ENCODE data around the gene MPC1L. TPM values are rescaled to one million over a fixed set of nuclear protein-coding genes. Genes with fewer than 3 reads are reported as not detected.

MPC1L gene
- total RNA-seq, 2 experiments from 2014 or later: not detected

DNA sequence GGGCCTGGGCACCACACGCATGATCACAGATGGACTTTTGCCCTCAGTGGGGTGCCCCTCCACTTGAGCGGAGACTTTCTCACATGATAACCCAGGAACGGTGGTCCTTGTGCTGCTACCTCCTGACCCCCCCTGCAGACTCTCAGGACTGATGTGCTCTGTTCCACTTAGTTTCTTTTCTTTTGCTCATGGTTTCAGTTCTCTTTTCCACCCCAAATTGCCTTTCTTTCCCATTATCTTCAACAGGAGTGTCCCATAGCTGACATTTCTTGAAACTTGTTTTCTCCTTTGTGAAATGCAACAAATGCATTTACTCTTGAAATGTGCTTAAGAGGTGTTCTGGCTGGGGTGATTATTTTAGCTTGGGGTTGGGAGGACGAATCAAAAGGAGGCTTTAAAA is 9.0 kb downstream of the MPC1L start:
- no peak for DNase-seq
- Mint-ChIP-seq H3K27ac (peak overlapping the region; percentile 69), H3K27me3 (no peaks in the 10 kb centered on the region), H3K4me3 (no peak overlapping the region), H3K36me3 (ENCODE audit: low read depth) (peaks cover 23% of the 10 kb centered on the region), H3K4me1 (peaks cover 7% of the 10 kb centered on the region), H3K9me3 (ENCODE audit: low read depth) (no peaks in the 10 kb centered on the region)
- ATAC-seq: no peak
- POLR2A ChIA-PET: no interaction called here
- intact Hi-C loops (cut with DNase I, micrococcal nuclease): loop anchor here in 1 of 2 experiments (5.0 kb wide), 1 partner anchor 40 kb away; no protein-coding TSS in a partner anchor
- CTCF ChIA-PET: interaction anchor here (1.0 to 1.4 kb wide), 4 partner anchors 11 to 162 kb away, joined by 3 to 5 read pairs (median 4); no protein-coding TSS in a partner anchor

DNA sequence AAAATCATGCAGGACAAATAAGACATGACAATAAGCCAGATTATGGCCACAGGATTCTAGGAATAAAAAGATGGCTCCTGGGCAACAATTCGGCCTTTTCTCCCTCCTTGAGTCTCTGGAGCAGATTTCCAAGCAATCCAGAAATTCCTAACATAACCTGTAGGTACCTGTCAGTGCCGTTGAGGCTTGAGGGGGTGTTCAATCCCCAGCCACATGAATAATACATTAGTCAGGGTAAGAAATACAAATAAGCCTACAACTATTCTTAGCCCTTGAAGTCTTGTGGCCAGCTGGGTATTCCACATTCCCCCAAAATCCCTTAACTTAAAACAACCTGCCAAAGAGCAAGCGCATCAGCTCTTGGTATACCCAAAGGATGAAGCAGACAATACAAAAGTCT is 14.5 kb downstream of the MPC1L start:
- Mint-ChIP-seq H3K4me3 (no peak overlapping the region), H3K36me3 (ENCODE audit: low read depth) (peaks cover 37% of the 10 kb centered on the region), H3K27ac (no peak overlapping the region), H3K9me3 (ENCODE audit: low read depth) (no peaks in the 10 kb centered on the region), H3K4me1 (peaks cover 20% of the 10 kb centered on the region), H3K27me3 (no peaks in the 10 kb centered on the region)
- CTCF ChIA-PET: no interaction called here
- POLR2A ChIA-PET: no interaction called here
- ATAC-seq (no peak), DNase-seq (no peak)
- intact Hi-C loops (cut with DNase I, micrococcal nuclease): no loop called here

DNA sequence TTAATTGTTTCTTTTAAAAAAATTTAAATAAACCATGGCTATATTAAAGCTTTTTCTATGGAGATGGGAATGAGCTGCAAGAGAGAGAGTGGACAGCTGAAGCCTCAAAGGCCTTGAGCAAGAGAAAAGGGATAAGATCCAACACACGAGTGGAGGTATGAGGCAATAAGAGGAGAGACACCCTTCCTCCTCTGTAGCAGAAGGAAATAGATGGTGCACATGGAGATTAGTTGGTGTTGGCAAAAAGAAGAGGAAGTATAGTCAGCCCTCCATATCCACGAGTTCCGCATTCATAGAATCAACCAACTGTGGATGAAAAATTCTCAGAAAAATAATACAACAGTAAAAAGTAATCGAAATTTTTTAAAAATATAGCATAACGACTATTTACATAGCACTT is 20.9 kb downstream of the MPC1L start:
- CTCF ChIA-PET: interaction anchor here (0.6 to 1.4 kb wide), 3 partner anchors 27 to 232 kb away, joined by 3 to 5 read pairs (median 3); no protein-coding TSS in a partner anchor
- POLR2A ChIA-PET: no interaction called here
- no peak for DNase-seq
- Mint-ChIP-seq H3K4me3 (peak overlapping the region; percentile 52), H3K4me1 (peaks cover 29% of the 10 kb centered on the region), H3K27me3 (no peaks in the 10 kb centered on the region), H3K27ac (peak overlapping the region; percentile 72), H3K9me3 (ENCODE audit: low read depth) (no peaks in the 10 kb centered on the region), H3K36me3 (ENCODE audit: low read depth) (peaks cover 28% of the 10 kb centered on the region)
- no peak for ATAC-seq
- intact Hi-C loops (cut with DNase I, micrococcal nuclease): loop anchor here (1.0 to 10.0 kb wide), 4 partner anchors 63 to 1839 kb away; partner anchors contain the start of genes ATP6AP2 (in 1 of the 2), MID1IP1 (in 1 of the 2) and USP9X (in 1 of the 2)

DNA sequence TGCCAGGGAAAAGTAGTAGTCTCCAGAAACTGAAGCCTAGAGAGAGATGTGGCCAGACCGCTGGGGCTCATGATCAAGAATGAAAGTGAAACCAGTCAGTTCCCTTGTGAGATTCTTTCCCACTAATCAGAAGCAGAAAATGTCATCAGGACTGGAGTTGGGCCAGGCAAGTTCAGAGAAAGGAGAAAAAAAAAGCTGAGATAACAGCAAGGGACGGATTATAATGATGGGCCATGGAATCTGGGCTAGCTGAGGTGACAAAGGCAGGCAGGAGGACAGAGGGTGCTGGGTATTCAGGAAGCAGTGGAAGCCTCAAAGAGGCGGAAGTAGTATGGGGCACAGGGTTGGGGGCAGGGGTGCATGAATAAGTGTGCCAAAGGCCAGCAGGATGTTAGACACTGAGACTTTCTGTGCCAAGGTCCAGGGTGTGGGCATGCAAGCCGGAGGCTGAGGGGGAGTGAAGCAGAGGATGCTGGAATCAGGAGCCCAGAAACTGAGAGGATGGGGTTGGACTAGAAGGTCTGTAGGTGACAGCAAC is 21.7 kb downstream of the MPC1L start:
- H3K4me3 Mint-ChIP-seq: peak overlapping the region; percentile 79
- H3K27me3 Mint-ChIP-seq: no peaks in the 10 kb centered on the region
- peaks cover 29% of the 10 kb centered on the region for H3K4me1 Mint-ChIP-seq
- H3K27ac Mint-ChIP-seq: peak overlapping the region; percentile 96
- ATAC-seq: peak; percentile 49
- peaks cover 28% of the 10 kb centered on the region for H3K36me3 Mint-ChIP-seq (ENCODE audit: low read depth)
- intact Hi-C loops (cut with DNase I, micrococcal nuclease): loop anchor here (1.0 to 10.0 kb wide), 5 partner anchors 64 to 1840 kb away; partner anchors contain the start of genes ATP6AP2 (in 1 of the 2), MED14 (in 1 of the 2), MID1IP1 (in 1 of the 2) and USP9X (in 1 of the 2)
- ChIA-PET CTCF (interaction anchor here (0.6 kb wide), 1 partner anchor 91 kb away, joined by 3 read pairs; no protein-coding TSS in a partner anchor), POLR2A (no interaction called here)
- no peaks in the 10 kb centered on the region for H3K9me3 Mint-ChIP-seq (ENCODE audit: low read depth)
- peak; percentile 59 for DNase-seq

DNA sequence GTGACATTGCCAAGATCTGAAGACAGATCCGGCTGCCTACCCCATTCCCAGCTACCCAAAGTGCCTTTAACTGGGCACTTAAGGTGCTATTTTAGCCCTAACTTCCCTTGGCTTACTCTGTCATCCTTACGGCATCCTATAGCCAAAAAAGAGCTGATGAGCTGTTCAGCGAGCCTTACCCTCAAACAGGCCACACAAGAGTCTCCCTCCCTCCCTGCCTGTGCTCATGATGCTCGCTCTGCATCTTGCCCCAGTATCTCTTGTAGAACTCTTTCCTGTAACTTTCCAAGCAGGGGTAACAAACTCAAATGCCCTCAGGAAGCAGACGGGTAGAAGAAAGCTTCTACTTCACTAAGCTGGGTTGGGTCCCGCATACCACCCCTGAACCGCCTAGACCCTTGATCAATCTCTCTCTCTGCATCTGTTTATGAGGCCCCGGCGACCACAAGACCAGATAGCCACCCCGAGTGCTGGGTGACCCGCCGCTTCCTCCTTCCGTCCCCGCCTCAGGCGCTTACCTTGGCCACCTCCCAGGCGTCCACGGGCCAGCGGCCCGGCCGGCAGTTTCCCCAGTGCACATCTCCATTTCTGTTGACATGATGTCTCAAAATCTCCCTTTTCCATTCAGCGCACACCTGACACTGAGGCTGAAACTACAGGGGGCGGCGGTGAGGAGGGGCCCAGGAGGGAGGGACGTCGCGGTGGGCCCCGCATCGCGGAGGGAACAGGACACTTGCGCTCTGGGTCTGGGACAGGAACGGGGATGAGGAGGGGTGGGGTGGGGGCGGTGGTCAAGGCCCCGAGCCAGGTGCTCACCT is 23.5 kb downstream of the MPC1L start:
- peaks cover 30% of the 10 kb centered on the region for H3K4me1 Mint-ChIP-seq
- DNase-seq: peak; percentile 48

DNA sequence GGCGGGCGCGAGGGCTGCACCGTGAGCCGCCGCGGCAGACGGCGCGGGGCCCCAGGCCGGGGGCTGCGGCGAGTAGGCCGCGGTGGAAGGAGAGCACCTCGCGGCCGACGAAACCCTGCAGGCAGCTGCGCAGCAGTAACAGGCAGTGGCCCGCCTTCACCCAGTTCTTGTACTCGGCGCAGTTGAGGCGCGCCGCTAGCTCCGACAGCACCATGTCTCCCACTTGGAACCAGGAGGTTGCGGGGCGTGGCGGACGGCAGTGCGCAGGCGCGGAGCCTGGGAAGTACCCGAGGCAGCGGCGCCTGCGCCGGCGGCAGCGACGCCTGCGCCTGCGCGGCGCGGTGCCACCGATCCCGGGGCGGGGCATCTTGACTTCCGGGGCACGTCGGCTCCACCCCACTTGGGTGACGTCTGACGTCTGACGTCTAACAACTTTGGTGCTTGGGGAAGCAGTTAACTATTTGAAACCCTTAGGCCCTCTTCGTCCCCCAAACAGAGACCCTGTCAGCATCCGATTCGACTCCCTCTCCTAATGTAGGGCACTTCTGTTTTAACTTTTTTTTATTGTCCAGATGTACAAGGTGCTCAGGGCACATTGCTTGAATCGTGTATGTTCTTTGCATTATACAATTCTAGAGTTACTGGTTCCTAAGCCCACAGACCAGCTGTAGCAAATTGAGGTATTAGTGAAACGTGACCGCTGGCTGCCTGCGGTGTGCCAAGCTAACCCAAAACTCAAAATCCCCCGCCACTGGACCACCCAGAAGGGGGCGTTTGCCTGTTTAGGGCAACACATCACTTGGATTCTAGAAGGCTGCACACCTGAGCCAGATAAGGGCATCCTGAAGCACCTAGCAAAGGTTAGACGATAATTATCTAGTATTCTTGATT is 24.3 kb downstream of the MPC1L start, which contains the start of gene CXorf38:
Gene CXorf38 (minus strand): TSS at position 255 of the 891 bp plus-strand sequence. CDS start 41 bp downstream, at position 214.
- Mint-ChIP-seq H3K36me3 (ENCODE audit: low read depth) (peaks cover 24% of the 10 kb centered on the region), H3K27me3 (no peaks in the 10 kb centered on the region), H3K9me3 (ENCODE audit: low read depth) (no peaks in the 10 kb centered on the region), H3K4me1 (peaks cover 23% of the 10 kb centered on the region), H3K4me3 (peak within 1 kb of the TSS; percentile 97), H3K27ac (peak within 1 kb of the TSS; percentile 95)
- DNase-seq: peak; percentile 94
- ChIA-PET POLR2A (interaction anchor here (1.0 to 1.3 kb wide), 2 partner anchors 58 to 103 kb away, joined by 3 to 5 read pairs; no protein-coding TSS in a partner anchor), CTCF (interaction anchor here (1.1 to 2.3 kb wide), 2 partner anchors 103 to 147 kb away, joined by 3 to 11 read pairs; no protein-coding TSS in a partner anchor)
- intact Hi-C loops (cut with DNase I, micrococcal nuclease): loop anchor here (1.0 to 10.0 kb wide), 8 partner anchors 67 to 1843 kb away; partner anchors contain the start of genes ATP6AP2 (in 1 of the 2), DDX3X (in 1 of the 2), MED14 (in 1 of the 2) and MID1IP1 (in 1 of the 2)
- ATAC-seq: peak; percentile 78

More for the DNA sequence above, 23.5 kb downstream of the MPC1L start:
- intact Hi-C loops (cut with DNase I, micrococcal nuclease): loop anchor here (1.0 to 10.0 kb wide), 9 partner anchors 66 to 1842 kb away; partner anchors contain the start of genes ATP6AP2 (in 1 of the 2), DDX3X (in 1 of the 2), MED14 (in 1 of the 2) and MID1IP1 (in 1 of the 2)
- ATAC-seq: peak; percentile 24
- H3K9me3 Mint-ChIP-seq (ENCODE audit: low read depth): no peaks in the 10 kb centered on the region
- POLR2A ChIA-PET: interaction anchor here (0.6 to 1.0 kb wide), 2 partner anchors 57 to 92 kb away, joined by 3 read pairs; no protein-coding TSS in a partner anchor
- H3K4me3 Mint-ChIP-seq: peak overlapping the region; percentile 97
- CTCF ChIA-PET: interaction anchor here (1.3 to 2.3 kb wide), 2 partner anchors 89 to 102 kb away, joined by 3 to 11 read pairs; partner anchors contain the start of gene MED14
- peak overlapping the region; percentile 95 for H3K27ac Mint-ChIP-seq
- no peaks in the 10 kb centered on the region for H3K27me3 Mint-ChIP-seq
- peaks cover 29% of the 10 kb centered on the region for H3K36me3 Mint-ChIP-seq (ENCODE audit: low read depth)

DNA sequence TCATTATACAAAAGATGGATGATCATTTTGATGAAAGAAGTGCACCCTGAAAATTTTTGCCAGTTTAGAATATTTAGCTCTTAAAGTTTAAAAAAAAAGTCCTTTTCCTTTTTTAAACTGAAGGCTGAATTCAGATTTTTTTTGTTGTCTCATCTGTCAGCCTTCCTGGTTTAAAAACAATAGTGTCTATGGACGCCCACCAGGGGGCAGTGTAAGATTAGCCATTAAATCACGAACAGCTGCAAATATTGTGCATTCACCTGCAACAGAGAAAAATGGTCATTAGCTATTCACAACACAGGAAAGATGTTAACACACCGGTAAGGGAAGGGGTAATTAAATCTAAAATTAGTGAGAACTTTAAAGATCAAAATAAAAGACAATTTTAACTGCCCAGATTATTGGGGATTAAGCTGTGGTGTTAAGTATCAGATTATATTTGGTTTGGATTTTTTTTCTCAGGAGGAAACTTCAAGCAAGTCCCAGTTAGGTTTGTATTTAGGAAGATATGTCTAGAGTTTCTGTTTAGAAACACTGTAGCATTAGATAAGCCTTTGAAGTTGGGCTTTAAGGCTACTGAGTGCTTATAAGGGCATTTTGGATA is 28.5 kb downstream of the MPC1L start:
- H3K4me3 Mint-ChIP-seq: no peak overlapping the region
- no peak overlapping the region for H3K27ac Mint-ChIP-seq
- ChIA-PET POLR2A (no interaction called here), CTCF (interaction anchor here (0.6 to 4.6 kb wide), 24 partner anchors 9 to 1701 kb away, joined by 3 to 68 read pairs (median 4); partner anchors contain the start of gene MED14)
- H3K4me1 Mint-ChIP-seq: peaks cover 4% of the 10 kb centered on the region
- no peaks in the 10 kb centered on the region for H3K27me3 Mint-ChIP-seq
- no peaks in the 10 kb centered on the region for H3K9me3 Mint-ChIP-seq (ENCODE audit: low read depth)
- no peak for ATAC-seq
- intact Hi-C loops (cut with DNase I, micrococcal nuclease): loop anchor here (1.0 to 10.0 kb wide), 3 partner anchors 143 to 603 kb away; no protein-coding TSS in a partner anchor
- DNase-seq: peak; percentile 78
- H3K36me3 Mint-ChIP-seq (ENCODE audit: low read depth): peaks cover 8% of the 10 kb centered on the region

DNA sequence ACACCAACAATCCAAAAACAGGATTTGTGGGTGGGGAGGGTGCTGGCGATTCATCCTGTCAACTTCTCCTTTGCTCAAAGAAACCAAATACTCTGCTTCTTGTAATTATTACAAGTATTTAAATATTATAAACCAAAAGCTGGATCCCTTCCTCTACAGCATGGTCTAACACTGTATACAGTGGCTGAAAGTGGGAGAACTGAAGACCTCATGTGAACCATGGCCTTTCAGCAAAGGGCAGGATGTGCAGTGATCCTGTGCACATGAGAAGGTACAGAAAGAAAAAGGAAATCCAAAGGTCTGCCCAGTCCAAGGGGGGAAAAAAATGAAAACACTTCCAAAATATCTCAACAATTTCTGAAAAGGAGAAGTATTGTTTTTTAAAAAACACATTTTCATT is 29.4 kb downstream of the MPC1L start:
- peaks cover 6% of the 10 kb centered on the region for H3K36me3 Mint-ChIP-seq (ENCODE audit: low read depth)
- POLR2A ChIA-PET: no interaction called here

DNA sequence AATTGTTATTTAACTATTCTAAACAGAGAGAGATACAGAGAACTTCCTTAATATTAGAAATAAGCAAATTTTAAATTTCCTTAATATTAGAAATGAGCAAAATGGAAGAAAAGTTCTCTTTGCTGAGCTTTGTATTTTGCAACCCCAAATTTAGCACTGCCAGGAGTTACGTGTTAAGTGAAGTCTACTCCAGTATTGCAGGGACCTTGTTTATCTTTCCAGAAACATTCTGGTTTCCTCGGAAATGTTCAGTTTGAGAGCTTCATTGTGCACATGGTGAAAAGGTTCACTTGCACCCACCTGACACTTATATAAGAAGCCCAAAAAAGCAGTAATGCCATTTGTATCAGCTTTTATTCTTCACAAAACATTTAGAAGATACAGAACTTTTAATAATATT is 30.3 kb downstream of the MPC1L start:
- ChIA-PET POLR2A (no interaction called here), CTCF (interaction anchor here (0.6 to 4.6 kb wide), 5 partner anchors 40 to 926 kb away, joined by 3 to 68 read pairs (median 7); no protein-coding TSS in a partner anchor)
- Mint-ChIP-seq H3K4me3 (no peak overlapping the region), H3K27me3 (no peaks in the 10 kb centered on the region), H3K27ac (no peak overlapping the region), H3K4me1 (peaks cover 2% of the 10 kb centered on the region), H3K36me3 (ENCODE audit: low read depth) (peaks cover 6% of the 10 kb centered on the region), H3K9me3 (ENCODE audit: low read depth) (no peaks in the 10 kb centered on the region)
- intact Hi-C loops (cut with DNase I, micrococcal nuclease): loop anchor here (5.0 to 10.0 kb wide), 2 partner anchors 599 to 601 kb away; no protein-coding TSS in a partner anchor
- DNase-seq (no peak), ATAC-seq (no peak)

More for the DNA sequence above, 29.4 kb downstream of the MPC1L start:
- H3K27ac Mint-ChIP-seq: no peak overlapping the region
- CTCF ChIA-PET: interaction anchor here (0.7 to 4.6 kb wide), 10 partner anchors 8 to 605 kb away, joined by 3 to 68 read pairs (median 4); no protein-coding TSS in a partner anchor
- intact Hi-C loops (cut with DNase I, micrococcal nuclease): loop anchor here (5.0 to 10.0 kb wide), 2 partner anchors 600 to 602 kb away; no protein-coding TSS in a partner anchor
- no peak overlapping the region for H3K4me3 Mint-ChIP-seq
- no peaks in the 10 kb centered on the region for H3K9me3 Mint-ChIP-seq (ENCODE audit: low read depth)
- ATAC-seq: no peak
- peaks cover 3% of the 10 kb centered on the region for H3K4me1 Mint-ChIP-seq
- H3K27me3 Mint-ChIP-seq: no peaks in the 10 kb centered on the region
- no peak for DNase-seq

DNA sequence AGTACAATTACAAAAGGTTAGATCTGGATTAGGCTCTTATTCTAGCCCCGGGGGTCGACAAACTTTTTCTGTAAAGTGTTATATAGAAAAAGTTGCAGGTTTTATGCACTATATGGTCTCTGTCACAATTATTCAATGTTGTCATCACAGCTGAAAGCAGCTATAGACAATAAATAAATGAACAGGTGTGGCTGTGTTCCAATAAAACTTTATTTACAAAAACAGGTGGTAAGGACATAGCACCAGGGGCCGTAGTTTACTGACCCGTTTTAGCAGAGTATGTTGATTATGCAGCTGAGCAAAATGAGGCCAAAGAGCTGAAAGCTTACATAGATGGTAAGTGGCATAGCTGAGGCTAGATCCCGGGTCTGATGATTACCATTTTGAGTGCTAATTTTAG is 37.2 kb downstream of the MPC1L start:
- Mint-ChIP-seq H3K27ac (no peak overlapping the region), H3K9me3 (ENCODE audit: low read depth) (no peaks in the 10 kb centered on the region), H3K4me1 (no peaks in the 10 kb centered on the region), H3K4me3 (no peak overlapping the region), H3K27me3 (no peaks in the 10 kb centered on the region), H3K36me3 (ENCODE audit: low read depth) (peaks cover 11% of the 10 kb centered on the region)
- no peak for ATAC-seq
- ChIA-PET CTCF (interaction anchor here (1.3 kb wide), 1 partner anchor 8 kb away, joined by 3 read pairs; no protein-coding TSS in a partner anchor), POLR2A (no interaction called here)
- DNase-seq: no peak
- intact Hi-C loops (cut with DNase I, micrococcal nuclease): no loop called here

Data from activated CD4-positive, alpha-beta T cell treated with anti-CD3 and anti-CD28 coated beads for 36 hours (primary cell).